Suprapubic skin (tissue), 4 donors: ENCODE results near the gene PPP1CB.

ENCODE experiments used
- CTCF ChIP-seq, 2 donors: fragments of 200-600 bp in 1 of 2; fragments of 450-650 bp in 1 of 2; sonication (generic) in 1 of 2; IDR thresholded peaks; one replicate each; pipeline ENCODE4 v1.5.1; 2016 to 2019; ENCODE audit warnings: antibody characterized with exemption in 2 of 2, mild to moderate bottlenecking in 1 of 2, moderate library complexity in 1 of 2
- EP300 ChIP-seq: sonication (generic); formaldehyde crosslinking; IDR thresholded peaks from one replicate; pipeline ENCODE4 v1.6.1; 2017; ENCODE audit warnings: antibody characterized with exemption
- POLR2A ChIP-seq, 2 donors: fragments of 450-650 bp; IDR thresholded peaks; one replicate each; pipeline ENCODE4 v1.6.1; 2017; ENCODE audit warnings: antibody characterized with exemption in 2 of 2, mild to moderate bottlenecking in 2 of 2, moderate library complexity in 2 of 2
- POLR2AphosphoS5 ChIP-seq, 3 donors: sonication (generic); formaldehyde crosslinking; IDR thresholded peaks; one replicate each; pipeline ENCODE4 v1.6.1; 2017; ENCODE audit warnings: antibody characterized with exemption in 3 of 3

- TF ChIP-seq POLR2AphosphoS5 (IDR thresholded peaks at IDR 0.05): no peak
- no peak for TF ChIP-seq POLR2A (IDR thresholded peaks at IDR 0.05)
- no peak for TF ChIP-seq CTCF (IDR thresholded peaks at IDR 0.05)
- no peak for TF ChIP-seq EP300
Measured at GRCh38 chr2:28713577-28714298, 37.9 kb upstream of the PPP1CB start.
